ENCODE measurements around the gene ME3. TPM values are rescaled to one million over a fixed set of nuclear protein-coding genes. Genes with fewer than 3 reads are reported as not detected.

Gene ME3
- total and polyA plus RNA-seq, 2 experiments from 2014 or later: 7.5 to 10.9 TPM

DNA sequence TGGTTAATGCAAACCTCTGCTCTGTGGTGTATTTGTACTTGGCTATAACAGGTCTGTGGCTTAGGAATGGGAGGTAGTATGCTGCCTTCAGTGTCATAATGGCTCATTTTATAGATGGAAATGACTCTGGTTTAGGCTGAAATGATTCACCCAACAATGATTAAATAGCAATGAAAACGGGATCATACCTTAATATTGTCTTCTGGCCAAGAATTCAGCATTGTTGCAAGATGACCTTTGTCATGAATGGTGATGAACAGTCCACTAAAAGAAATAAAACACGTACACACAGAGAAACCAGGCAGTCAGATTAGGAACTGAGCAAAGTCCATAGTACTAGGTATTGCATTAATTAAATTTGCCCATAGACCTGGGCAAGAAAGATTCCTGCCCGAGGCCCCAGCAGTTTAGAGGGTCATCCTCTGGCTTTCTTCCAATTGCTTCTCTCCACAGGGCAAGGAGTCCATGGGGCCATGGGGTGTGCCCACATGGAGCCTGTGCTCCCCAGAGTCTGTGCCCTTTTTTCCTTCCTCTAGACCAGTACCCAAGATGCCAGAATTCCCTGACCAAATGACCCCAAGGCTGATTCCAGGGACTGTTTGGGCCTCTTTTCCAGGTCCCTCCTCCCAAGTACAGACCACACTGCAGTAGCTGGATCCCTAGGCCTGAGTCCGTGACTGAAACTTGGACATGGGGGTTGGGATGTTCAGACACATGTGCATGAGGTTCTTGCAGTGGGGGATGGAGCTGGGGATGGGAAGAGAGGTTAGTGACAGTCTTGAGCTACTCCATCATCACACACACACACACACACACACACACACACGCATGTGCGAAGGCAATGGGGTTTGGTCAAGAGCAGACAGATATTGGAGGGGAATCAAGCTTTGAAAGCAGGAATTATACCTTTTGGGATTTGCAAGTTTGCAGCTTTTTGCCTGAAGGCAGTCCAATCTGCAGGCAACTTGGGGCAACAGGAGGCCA, 163.5 kb downstream of the ME3 start:
- no peaks in the 10 kb centered on the region for H4K20me1 ChIP-seq (ENCODE audit: insufficient read depth)
- DNase-seq: peak; percentile 66
- H3K9me3 ChIP-seq (ENCODE audit: low read depth): no peaks in the 10 kb centered on the region
- H3F3A ChIP-seq (ENCODE audit: insufficient read depth): peaks cover 25% of the 10 kb centered on the region
- H3K36me3 ChIP-seq (ENCODE audit: low read depth): no peaks in the 10 kb centered on the region
- no peak overlapping the region for H3K4me2 ChIP-seq (ENCODE audit: unreplicated experiment)
- H2AFZ ChIP-seq: no peak overlapping the region
- TF ChIP-seq EZH2phosphoT487 (IDR thresholded peaks at IDR 0.05; ENCODE audit: insufficient read depth, low read depth) (no peak), EZH2 (IDR thresholded peaks at IDR 0.05; ENCODE audit: insufficient read depth, poor library complexity, severe bottlenecking) (no peak)
- H3K79me2 ChIP-seq (ENCODE audit: insufficient read depth): no peaks in the 10 kb centered on the region
- peaks cover 25% of the 10 kb centered on the region for H3K4me1 ChIP-seq (ENCODE audit: insufficient read depth)
- no peak overlapping the region for H3K27ac ChIP-seq
- in situ Hi-C loops (cut with MboI): no loop called here
- WGBS, 2 experiments (ENCODE audit: low coverage in 1 of 2, low lambda C conversion rate in 2 of 2, missing lambda C conversion rate in 2 of 2): 64 to 69% methylated on average over 6 of the region's 6 CpGs
- no peaks in the 10 kb centered on the region; the same call in 1 of the 2 replicates for H3K27me3 ChIP-seq (replicated peaks; ENCODE audit: insufficient read depth)
- H3K9me2 ChIP-seq (ENCODE audit: insufficient read depth): no peaks in the 10 kb centered on the region
- H3K9ac ChIP-seq: no peak overlapping the region
- no peak overlapping the region for H3K4me3 ChIP-seq

DNA sequence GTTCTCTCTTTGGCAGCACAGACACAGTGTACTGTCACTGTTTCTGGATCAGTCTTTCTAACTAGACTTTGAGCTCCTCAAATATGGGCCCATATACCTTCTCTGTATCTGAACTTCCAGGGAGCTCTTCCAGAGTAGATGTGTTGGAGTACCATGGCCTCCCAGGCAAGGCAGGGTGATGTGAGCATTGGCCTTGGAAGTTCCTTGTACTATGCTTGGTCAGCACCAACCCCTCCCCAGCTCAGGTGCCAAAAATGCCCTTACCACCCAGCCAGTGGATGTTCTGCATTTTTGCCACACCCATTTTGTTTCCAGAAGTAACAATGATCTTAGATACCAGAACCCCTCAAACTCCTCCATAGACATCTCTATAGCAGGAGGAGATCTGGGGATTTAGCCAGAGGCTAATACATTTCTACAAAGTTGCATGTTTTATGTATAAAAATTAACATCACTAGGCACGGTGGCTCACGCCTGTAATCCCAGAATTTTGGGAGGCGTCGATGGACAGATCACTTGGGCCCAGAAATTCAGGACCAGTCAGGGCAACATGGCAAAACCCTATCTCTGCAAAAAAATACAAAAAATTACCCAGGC, 165.1 kb downstream of the ME3 start:
- Histone ChIP-seq H3F3A (ENCODE audit: insufficient read depth) (peaks cover 25% of the 10 kb centered on the region), H3K4me1 (ENCODE audit: insufficient read depth) (peaks cover 25% of the 10 kb centered on the region), H3K9ac (no peak overlapping the region), H3K4me3 (no peak overlapping the region), H2AFZ (no peak overlapping the region), H4K20me1 (ENCODE audit: insufficient read depth) (no peaks in the 10 kb centered on the region), H3K27me3 (replicated peaks; ENCODE audit: insufficient read depth) (no peaks in the 10 kb centered on the region; the same call in 1 of the 2 replicates), H3K36me3 (ENCODE audit: low read depth) (no peaks in the 10 kb centered on the region), H3K9me2 (ENCODE audit: insufficient read depth) (no peaks in the 10 kb centered on the region), H3K4me2 (ENCODE audit: unreplicated experiment) (no peak overlapping the region), H3K9me3 (ENCODE audit: low read depth) (no peaks in the 10 kb centered on the region), H3K79me2 (ENCODE audit: insufficient read depth) (no peaks in the 10 kb centered on the region), H3K27ac (no peak overlapping the region)
- TF ChIP-seq EZH2 (IDR thresholded peaks at IDR 0.05; ENCODE audit: insufficient read depth, poor library complexity, severe bottlenecking) (no peak), EZH2phosphoT487 (IDR thresholded peaks at IDR 0.05; ENCODE audit: insufficient read depth, low read depth) (no peak)
- DNase-seq: no peak
- in situ Hi-C loops (cut with MboI): no loop called here
- WGBS, 2 experiments (ENCODE audit: low coverage in 1 of 2, low lambda C conversion rate in 2 of 2, missing lambda C conversion rate in 2 of 2): 95 to 100% methylated on average over 4 of the region's 4 CpGs

DNA sequence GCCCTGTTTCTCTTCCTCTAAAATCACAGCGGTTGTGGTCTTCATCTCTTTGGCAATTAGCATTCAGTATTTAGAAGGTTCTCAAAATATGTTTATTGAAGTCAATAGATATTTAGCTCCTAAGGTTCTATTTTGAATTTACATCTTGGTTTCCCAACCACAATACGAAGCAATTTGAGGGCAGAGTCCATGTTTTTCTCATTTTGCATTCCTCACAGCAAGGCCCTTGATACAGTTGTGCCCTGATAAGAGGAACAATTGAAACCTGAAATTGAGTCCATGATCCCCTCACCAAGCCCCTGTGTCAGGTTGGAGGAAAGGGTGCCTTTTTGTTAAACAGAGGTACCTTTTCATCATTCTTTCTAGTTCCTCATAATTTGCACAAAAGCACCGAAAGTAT, 166.2 kb downstream of the ME3 start:
- no peak for DNase-seq
- Histone ChIP-seq H3K4me3 (no peak overlapping the region), H3K9me3 (ENCODE audit: low read depth) (no peaks in the 10 kb centered on the region), H3F3A (ENCODE audit: insufficient read depth) (peaks cover 21% of the 10 kb centered on the region), H3K36me3 (ENCODE audit: low read depth) (no peaks in the 10 kb centered on the region), H3K4me1 (ENCODE audit: insufficient read depth) (peaks cover 22% of the 10 kb centered on the region), H3K9ac (no peak overlapping the region), H3K27ac (no peak overlapping the region), H3K4me2 (ENCODE audit: unreplicated experiment) (no peak overlapping the region), H3K79me2 (ENCODE audit: insufficient read depth) (no peaks in the 10 kb centered on the region), H2AFZ (no peak overlapping the region), H3K9me2 (ENCODE audit: insufficient read depth) (no peaks in the 10 kb centered on the region), H3K27me3 (replicated peaks; ENCODE audit: insufficient read depth) (no peaks in the 10 kb centered on the region; the same call in 1 of the 2 replicates), H4K20me1 (ENCODE audit: insufficient read depth) (no peaks in the 10 kb centered on the region)
- no peak for TF ChIP-seq EZH2 (IDR thresholded peaks at IDR 0.05; ENCODE audit: insufficient read depth, poor library complexity, severe bottlenecking)
- TF ChIP-seq EZH2phosphoT487 (IDR thresholded peaks at IDR 0.05; ENCODE audit: insufficient read depth, low read depth): no peak
- 90% methylated on average over 3 of the region's 3 CpGs for WGBS, 2 experiments (ENCODE audit: low coverage in 1 of 2, low lambda C conversion rate in 2 of 2, missing lambda C conversion rate in 2 of 2)
- in situ Hi-C loops (cut with MboI): no loop called here

DNA sequence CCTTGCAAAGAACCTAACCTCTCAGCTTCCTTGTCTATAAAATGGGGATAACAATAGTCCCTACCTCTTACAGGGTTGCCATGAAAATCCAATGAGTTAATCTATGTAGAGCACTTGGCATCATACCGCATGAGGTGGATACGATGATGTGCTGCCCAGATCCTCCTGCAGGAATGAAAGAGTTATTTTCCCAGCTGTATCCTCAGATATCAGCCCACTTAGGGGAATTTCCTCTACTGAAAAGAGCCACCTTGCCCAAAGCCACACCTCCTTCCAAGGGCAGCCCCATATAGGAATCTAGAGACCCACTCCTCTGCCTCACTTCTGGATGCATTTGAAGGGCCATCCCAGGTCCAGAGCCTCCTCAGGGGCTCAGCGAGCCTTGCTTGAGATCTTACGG, 169.3 kb downstream of the ME3 start:
- H3K4me3 ChIP-seq: no peak overlapping the region
- H3K27me3 ChIP-seq (replicated peaks; ENCODE audit: insufficient read depth): no peaks in the 10 kb centered on the region; the same call in 1 of the 2 replicates
- in situ Hi-C loops (cut with MboI): no loop called here
- no peak overlapping the region for H3K9ac ChIP-seq
- H2AFZ ChIP-seq: no peak overlapping the region
- no peak for DNase-seq
- H3K4me2 ChIP-seq (ENCODE audit: unreplicated experiment): no peak overlapping the region
- H3K4me1 ChIP-seq (ENCODE audit: insufficient read depth): peaks cover under 1% of the 10 kb centered on the region
- H3K36me3 ChIP-seq (ENCODE audit: low read depth): no peaks in the 10 kb centered on the region
- H3F3A ChIP-seq (ENCODE audit: insufficient read depth): peaks cover 2% of the 10 kb centered on the region; the same call in 1 of the 2 replicates
- no peak overlapping the region for H3K27ac ChIP-seq
- TF ChIP-seq EZH2 (IDR thresholded peaks at IDR 0.05; ENCODE audit: insufficient read depth, poor library complexity, severe bottlenecking) (no peak), EZH2phosphoT487 (IDR thresholded peaks at IDR 0.05; ENCODE audit: insufficient read depth, low read depth) (no peak)
- WGBS, 2 experiments (ENCODE audit: low coverage in 1 of 2, low lambda C conversion rate in 2 of 2, missing lambda C conversion rate in 2 of 2): 98 to 99% methylated on average over 4 of the region's 4 CpGs
- no peaks in the 10 kb centered on the region for H3K79me2 ChIP-seq (ENCODE audit: insufficient read depth)
- no peaks in the 10 kb centered on the region for H3K9me2 ChIP-seq (ENCODE audit: insufficient read depth)
- H4K20me1 ChIP-seq (ENCODE audit: insufficient read depth): no peaks in the 10 kb centered on the region
- no peaks in the 10 kb centered on the region for H3K9me3 ChIP-seq (ENCODE audit: low read depth)

Measured in GM23248 (cell line).